ENCODE measurements around the gene GAK.

DNA sequence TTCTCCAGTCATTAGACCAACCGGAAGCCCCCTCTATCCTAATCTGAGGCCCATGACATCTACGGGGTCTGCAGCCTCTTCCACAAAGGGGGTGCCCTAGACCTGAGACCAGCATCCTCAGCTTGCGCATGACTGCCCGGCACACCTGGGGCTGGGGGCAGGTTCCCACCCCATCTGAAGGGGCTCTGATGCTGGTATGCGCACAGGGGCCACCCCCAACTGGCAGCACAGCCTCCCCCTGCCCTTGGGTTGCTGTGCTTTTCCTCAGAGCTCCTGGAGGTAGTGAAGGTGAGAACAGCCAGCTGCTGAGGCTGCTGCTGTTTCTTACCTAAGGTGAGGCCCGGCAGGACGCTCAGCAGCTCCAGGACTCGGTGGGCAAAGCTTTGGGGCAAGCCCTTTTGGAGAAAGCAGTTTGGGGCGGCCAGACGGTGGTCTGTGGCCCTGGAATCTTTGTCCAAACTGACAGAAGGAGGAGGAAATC lies 87.3 kb downstream of the GAK start:
- TF ChIP-seq, protein P1, sequence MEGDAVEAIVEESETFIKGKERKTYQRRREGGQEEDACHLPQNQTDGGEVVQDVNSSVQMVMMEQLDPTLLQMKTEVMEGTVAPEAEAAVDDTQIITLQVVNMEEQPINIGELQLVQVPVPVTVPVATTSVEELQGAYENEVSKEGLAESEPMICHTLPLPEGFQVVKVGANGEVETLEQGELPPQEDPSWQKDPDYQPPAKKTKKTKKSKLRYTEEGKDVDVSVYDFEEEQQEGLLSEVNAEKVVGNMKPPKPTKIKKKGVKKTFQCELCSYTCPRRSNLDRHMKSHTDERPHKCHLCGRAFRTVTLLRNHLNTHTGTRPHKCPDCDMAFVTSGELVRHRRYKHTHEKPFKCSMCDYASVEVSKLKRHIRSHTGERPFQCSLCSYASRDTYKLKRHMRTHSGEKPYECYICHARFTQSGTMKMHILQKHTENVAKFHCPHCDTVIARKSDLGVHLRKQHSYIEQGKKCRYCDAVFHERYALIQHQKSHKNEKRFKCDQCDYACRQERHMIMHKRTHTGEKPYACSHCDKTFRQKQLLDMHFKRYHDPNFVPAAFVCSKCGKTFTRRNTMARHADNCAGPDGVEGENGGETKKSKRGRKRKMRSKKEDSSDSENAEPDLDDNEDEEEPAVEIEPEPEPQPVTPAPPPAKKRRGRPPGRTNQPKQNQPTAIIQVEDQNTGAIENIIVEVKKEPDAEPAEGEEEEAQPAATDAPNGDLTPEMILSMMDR (conservative IDR thresholded peaks at IDR 0.05; ENCODE audit: low read depth, low read length) = no peak
- TF ChIP-seq EZH2 (IDR thresholded peaks at IDR 0.05; ENCODE audit: low read length, unreplicated experiment) (no peak), EZH2phosphoT487 (IDR thresholded peaks at IDR 0.05; ENCODE audit: borderline replicate concordance, low read length) (no peak)
